HPDE6-E6E7 (cell line): Measurements from ENCODE around the gene TMEM240.
"Not testable (repeated sequence)": the region's sequence is repeated elsewhere in the genome, so short reads cannot be mapped to it uniquely, and the experiment has no call there.

ENCODE experiments used
- DNase-seq: peaks from one replicate; pipeline ENCODE4 v3.0.0; 2011; ENCODE audit warnings: missing footprints; ENCODE audit errors: extremely low spot score

TMEM240 gene

GRCh38 chr1:1524750-1525383 is 15.6 kb downstream of the TMEM240 start:
- not testable (repeated sequence) for DNase-seq

- not testable (repeated sequence) for DNase-seq
Measured at GRCh38 chr1:1523651-1524050, 16.8 kb downstream of the TMEM240 start.

GRCh38 chr1:1523226-1523625 is 17.2 kb downstream of the TMEM240 start:
- not testable (repeated sequence) for DNase-seq

GRCh38 chr1:1522536-1522935 is 17.9 kb downstream of the TMEM240 start:
- DNase-seq = not testable (repeated sequence)

- DNase-seq = no peak
Measured at GRCh38 chr1:1521331-1521730, 19.1 kb downstream of the TMEM240 start.

- not testable (repeated sequence) for DNase-seq
Measured at GRCh38 chr1:1519805-1520505, 20.5 kb downstream of the TMEM240 start.

- DNase-seq = not testable (repeated sequence)
Measured at GRCh38 chr1:1518621-1519007, 21.8 kb downstream of the TMEM240 start.

GRCh38 chr1:1517973-1518620 is 22.3 kb downstream of the TMEM240 start:
- DNase-seq = no peak

- DNase-seq = not testable (repeated sequence)
Measured at GRCh38 chr1:1516923-1517322, 23.5 kb downstream of the TMEM240 start.

GRCh38 chr1:1514376-1514775 is 26.0 kb downstream of the TMEM240 start:
- DNase-seq = not testable (repeated sequence)

GRCh38 chr1:1513675-1514074 is 26.7 kb downstream of the TMEM240 start:
- DNase-seq = not testable (repeated sequence)

- DNase-seq = not testable (repeated sequence)
Measured at GRCh38 chr1:1512425-1512824, 28.0 kb downstream of the TMEM240 start.

- DNase-seq = peak; percentile 95
Measured at GRCh38 chr1:1511533-1512285, 28.7 kb downstream of the TMEM240 start, which contains the start of gene ATAD3A. ATAD3A (plus strand) TSS chr1:1512162; CDS start chr1:1512269, 107 bp downstream.

GRCh38 chr1:1510912-1511532 is 29.4 kb downstream of the TMEM240 start:
- no peak for DNase-seq

GRCh38 chr1:1509465-1509850 is 31.0 kb downstream of the TMEM240 start:
- not testable (repeated sequence) for DNase-seq

GRCh38 chr1:1508775-1509464 is 31.5 kb downstream of the TMEM240 start:
- not testable (repeated sequence) for DNase-seq

- no peak for DNase-seq
Measured at GRCh38 chr1:1507305-1507704, 33.1 kb downstream of the TMEM240 start.

- not testable (repeated sequence) for DNase-seq
Measured at GRCh38 chr1:1505801-1506200, 34.6 kb downstream of the TMEM240 start.

- not testable (repeated sequence) for DNase-seq
Measured at GRCh38 chr1:1505366-1505798, 35.0 kb downstream of the TMEM240 start.

- DNase-seq = not testable (repeated sequence)
Measured at GRCh38 chr1:1504777-1505365, 35.6 kb downstream of the TMEM240 start.
